ENCODE data around the gene MRE11.

DNA sequence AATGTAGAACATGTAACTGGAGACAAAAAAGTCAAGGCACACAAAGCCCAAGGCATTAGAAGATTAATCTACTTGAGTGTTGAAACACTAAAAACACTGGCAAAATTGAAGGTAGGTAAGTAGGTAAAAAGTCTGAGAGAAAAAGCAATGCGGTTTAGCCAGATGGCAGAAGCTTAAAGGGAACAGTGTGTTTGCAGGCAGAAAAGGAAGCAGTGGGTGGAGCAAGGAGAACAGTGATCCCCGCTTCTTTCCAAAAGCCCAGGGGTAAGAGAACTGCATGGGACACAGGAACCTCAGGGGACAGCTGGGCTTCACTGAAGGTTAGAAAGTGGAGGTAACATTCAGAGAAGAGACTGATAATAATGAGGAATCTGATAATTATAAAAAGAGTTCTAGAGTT lies 16.0 kb downstream of the MRE11 start:
- TF ChIP-seq, protein P1, sequence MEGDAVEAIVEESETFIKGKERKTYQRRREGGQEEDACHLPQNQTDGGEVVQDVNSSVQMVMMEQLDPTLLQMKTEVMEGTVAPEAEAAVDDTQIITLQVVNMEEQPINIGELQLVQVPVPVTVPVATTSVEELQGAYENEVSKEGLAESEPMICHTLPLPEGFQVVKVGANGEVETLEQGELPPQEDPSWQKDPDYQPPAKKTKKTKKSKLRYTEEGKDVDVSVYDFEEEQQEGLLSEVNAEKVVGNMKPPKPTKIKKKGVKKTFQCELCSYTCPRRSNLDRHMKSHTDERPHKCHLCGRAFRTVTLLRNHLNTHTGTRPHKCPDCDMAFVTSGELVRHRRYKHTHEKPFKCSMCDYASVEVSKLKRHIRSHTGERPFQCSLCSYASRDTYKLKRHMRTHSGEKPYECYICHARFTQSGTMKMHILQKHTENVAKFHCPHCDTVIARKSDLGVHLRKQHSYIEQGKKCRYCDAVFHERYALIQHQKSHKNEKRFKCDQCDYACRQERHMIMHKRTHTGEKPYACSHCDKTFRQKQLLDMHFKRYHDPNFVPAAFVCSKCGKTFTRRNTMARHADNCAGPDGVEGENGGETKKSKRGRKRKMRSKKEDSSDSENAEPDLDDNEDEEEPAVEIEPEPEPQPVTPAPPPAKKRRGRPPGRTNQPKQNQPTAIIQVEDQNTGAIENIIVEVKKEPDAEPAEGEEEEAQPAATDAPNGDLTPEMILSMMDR (IDR thresholded peaks at IDR 0.05), result no peak
- TF ChIP-seq POLR2A (IDR thresholded peaks at IDR 0.05), result no peak
